Activated naive CD4-positive, alpha-beta T cell treated with anti-CD3 and anti-CD28 coated beads, Interleukin-2, amount 50 U/mL, for 16 hours (primary cell): ENCODE results near the gene CYP8B1.
"Not testable (repeated sequence)": the region's sequence is repeated elsewhere in the genome, so short reads cannot be mapped to it uniquely, and the experiment has no call there.

Experiments
- DNase-seq: peaks from one replicate; pipeline ENCODE4 v3.0.0-alpha.2; 2020

CYP8B1 gene

DNA sequence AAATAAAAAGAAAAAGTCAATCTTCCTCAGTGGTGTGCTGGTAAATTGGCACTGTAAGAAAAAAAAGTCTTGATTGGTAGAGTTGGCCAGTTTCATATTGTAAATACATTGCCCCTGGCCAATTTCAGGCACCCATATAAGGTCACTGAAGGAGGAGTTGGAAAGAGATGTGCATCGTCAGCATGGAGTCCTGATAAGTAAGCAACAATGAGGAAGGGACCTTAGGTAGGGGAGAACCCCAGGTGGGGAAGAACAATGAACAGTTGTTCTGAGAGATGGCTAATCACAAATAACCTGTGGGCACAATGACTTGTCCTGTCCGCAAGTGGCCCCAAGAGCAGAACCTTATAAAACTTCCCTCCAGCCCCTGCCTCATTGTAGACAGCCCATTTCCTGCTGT is 8.6 kb upstream of the CYP8B1 start:
- no peak for DNase-seq

DNA sequence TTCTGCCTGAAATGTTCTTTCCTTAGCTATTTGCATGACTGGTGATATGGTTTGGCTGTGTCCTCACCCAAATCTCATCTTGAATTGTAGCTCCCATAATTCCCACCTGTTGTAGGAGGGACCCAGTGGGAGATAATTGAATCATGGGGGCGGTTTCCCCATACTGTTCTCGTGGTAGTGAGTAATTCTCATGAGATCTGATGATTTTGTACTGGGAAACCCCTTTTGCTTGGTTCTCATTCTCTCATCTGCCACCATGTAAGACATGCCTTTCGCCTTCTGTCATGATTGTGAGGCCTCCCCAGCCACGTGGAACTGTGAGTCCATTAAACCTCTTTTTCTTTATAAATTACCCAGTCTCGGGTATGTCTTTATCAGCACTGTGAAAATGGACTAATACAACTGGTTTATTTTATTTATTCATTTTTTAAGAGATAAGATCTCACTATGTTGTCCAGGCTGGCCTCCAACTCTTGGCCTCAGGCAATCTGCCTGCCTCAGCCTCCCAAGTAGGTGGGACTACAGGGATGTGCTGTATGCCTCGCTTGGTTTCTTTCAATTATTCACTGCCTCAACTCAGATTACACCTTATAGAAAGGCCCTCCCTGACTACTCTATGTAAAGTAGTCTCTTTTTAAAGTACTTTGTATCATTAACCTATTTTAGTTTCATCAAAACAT is 7.7 kb upstream of the CYP8B1 start:
- not testable (repeated sequence) for DNase-seq

DNA sequence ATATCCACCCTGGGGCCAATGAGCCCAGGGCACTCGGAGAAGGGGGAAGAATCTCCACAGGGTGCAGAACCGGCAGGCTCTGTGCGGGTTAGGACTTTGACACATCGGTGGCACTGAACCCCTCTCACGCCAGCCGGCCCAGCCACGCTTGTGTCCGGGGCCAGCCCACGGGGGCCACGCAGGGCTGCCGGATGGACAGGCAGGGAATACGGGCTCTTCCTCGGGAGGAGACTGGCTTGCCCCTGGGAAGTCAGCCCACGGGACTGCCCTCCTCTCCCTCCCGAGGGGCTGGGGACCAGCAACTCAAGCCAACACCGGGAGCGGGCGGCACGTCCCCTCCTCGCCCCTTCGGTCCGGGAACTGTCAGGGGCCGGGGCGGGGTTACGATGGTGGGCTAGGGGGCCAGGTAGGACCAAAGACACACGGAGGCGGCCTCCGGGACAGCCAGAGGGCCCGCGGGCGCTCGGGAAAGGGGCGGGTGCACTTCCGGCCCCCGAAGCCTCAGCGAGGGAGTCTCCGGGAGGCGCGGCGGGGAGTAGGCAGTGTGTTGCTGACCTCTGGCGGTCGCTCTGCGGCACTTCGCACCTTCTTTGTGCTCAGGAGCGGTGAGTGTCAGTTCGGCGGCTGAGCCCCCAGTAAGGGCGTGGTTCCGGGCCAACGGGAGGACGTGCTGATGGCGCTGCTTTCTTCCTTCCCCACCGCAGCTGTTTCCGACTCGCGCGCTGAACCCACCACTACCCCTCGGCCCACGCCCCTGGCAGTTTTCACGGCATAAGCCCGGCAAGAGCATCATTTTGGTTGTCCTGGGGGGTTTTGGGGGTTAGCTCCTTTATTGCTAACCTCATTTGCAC is 5.1 kb upstream of the CYP8B1 start:
- DNase-seq, result peak; percentile 87

DNA sequence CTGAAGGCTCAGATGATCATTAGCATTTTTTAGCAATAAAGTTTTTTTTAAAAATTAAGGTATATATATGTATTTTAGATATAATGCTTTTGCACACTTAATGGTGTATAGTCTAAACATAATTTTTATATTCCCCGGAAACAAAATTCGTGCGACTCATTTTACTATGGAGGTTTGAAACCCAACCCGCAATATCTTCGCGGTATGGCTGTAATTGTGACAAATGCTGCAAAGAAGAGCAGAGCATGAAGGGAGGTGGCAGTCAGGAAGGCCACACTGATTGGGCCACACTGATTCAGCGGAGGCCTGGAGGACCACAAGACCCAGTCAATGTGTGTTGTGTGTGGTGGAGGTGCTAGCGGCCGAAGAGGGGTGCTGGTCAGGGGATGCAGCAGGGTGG is 4.5 kb upstream of the CYP8B1 start:
- no peak for DNase-seq

DNA sequence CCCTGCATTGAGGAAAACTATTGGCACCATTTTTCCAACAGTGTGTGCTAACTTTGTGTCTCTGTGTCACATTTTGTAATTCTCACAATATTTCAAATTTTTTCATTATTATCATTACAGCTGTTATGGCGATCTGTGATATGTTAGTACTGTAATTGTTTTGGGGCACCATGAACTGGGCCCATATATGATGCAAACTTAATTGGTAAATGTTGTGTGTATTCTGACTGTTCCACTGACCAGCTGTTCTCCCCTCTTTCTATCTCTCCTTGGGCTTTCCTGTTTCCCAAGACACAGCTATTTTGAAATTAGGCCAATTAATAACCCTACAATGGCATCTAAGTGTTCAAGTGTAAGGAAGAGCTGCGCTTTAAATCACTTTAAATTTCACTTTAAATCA is 2.2 kb upstream of the CYP8B1 start:
- DNase-seq, result no peak

DNA sequence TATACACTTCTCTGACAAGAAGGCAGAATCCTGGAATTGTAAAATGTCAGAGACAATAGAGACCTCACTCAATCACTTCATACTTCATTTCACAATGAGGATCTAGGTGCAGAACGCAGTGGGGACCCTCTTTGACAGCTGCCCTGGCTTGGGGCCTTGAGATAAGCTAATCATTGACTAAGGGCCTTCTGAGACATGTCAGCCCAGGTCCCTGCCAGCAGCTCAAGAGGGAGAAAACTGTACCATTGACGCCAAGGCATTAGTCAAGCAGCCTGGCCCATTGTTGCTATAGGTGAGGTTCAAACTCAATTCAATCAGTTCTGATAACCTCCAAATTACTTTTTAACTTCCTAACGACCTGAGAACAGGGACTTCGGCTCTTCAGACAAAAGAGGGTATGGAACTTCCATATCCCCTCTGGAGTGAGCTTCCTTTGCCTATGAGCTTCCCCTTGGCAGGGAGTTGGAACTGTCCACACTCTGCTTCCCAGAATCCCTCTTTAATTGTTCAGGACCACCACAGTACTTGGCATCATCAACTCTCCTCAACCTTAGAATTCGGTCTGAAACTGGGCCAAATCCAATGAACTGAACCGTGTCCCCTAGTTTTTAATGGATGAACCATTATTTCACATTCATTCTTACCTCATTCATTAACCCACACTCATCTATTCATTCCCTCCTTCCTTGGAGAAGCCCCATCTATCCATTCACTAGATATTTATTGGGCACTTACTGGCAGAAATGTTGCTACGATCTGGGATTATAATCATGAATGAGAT is 1.5 kb upstream of the CYP8B1 start:
- DNase-seq, result no peak

DNA sequence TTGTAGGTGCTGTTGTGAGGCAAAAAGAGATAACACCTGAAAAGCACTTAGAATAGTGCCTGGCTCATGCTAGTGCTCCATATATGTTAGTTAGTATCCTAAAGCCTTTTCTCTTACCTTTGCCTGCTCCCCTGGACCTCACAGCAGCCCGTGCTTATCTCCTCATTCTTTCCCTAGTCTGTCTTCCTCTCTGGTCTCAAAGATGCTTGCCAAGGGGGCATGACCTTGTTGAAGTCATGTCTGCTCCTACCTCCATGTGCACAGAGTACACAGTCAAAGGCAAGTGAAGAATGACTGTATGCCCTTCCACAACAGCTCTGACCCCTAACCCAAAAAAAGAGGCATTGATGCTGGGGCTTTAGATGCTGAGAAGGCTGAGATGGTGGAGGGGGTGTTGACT is 722 bp upstream of the CYP8B1 start:
- DNase-seq, result no peak

DNA sequence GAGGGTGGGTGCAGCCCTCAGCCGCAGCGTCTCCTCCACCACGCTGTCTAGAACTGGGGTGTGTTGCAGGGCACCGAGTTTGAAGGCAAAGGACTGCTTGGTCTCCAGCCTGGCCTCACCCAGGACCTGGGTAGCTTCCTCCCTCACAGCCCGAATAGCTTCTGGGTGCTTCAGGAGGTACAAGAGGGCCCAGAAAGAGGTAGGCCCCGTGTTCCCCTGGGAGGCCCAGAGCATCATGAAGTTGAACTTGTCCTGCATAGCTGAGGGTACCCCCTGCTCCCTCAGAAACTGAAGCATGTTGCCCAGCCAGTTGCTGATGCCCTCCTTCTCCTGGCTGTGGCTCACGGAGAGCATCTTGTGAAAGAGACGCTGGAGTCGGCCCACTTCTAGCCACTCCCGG is 930 bp downstream of the CYP8B1 start:
- no peak for DNase-seq

DNA sequence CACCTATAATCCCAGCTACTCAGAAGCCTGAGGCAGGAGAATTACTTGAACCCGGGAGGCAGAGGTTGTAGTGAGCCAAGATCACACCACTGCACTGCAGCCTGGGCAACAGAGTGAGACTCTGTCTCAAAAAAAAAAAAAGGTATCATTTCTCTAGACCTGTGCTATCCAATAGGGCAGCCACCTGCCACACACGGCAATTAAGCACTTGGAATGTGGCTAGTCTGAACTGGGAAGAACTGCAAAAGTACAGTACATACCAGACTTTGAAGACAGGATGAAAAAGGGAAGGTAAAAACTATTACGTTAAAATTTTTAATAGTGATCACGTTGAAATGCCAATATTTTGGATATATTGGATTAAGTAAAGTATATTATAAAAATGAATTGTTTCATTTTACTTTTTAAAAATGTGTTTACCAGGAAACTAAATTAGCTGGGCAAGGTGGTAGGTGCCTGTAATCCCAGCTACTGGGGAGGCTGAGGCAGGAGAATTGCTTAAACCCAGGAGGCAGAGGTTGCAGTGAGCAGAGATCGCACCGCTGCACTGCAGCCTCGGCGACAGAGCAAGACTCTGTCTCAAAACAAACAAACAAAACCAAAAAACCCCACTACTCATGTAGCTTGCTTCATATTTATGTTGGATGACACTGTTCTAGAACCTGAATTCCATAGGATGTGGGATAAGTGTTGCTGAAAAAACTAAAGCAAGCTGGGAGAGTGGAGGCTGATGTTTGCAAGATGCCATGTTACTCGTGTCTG is 2.3 kb downstream of the CYP8B1 start:
- DNase-seq, result no peak

DNA sequence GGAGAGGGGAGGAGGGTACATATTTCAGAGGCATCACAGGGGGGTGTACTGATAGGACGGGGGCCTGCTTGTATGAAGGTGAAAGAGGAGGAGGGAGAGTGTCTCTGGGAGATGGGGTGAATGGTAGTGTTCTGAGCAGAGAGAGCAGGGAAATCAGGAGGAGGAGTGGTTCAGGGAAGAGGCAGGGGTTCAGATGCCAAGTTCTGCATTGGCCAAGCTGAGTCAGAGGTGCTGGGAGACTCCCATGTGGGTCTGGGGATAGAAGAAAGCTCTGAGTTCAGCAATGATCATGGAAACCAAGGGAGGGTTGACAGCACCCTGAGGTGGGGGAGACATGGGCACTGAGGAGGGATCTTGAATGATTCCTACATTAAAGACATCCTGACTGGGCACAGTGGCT is 3.0 kb downstream of the CYP8B1 start:
- DNase-seq, result no peak

DNA sequence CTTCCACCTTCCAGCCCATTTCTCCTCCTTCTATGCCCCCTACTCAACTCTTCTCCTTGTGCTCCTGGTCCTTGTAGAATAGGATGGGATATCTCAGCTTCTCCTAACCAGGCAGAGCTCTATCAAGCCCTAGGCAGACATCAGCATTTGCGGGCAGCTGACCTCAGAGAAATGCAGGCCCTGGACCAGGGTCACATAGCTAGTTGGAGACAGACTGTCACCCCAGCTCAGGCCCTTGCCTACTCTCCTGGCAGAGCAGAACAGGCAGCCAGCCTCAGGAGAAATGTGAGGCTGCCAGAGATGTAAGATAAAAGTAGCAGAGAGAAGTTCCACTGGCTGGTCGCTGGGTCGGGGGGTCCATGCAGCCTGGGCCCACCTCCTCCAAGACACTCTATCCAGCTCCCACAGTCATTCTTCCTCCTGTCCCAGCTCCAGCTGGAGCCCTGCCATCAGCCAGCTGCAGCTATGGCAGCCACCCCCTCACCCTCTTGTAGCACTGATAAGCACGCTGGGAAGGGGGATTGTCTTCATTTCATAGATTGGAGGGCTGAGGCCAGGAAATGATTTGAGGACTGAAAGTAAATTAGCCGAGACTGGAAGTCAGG is 4.0 kb downstream of the CYP8B1 start:
- DNase-seq, result no peak

DNA sequence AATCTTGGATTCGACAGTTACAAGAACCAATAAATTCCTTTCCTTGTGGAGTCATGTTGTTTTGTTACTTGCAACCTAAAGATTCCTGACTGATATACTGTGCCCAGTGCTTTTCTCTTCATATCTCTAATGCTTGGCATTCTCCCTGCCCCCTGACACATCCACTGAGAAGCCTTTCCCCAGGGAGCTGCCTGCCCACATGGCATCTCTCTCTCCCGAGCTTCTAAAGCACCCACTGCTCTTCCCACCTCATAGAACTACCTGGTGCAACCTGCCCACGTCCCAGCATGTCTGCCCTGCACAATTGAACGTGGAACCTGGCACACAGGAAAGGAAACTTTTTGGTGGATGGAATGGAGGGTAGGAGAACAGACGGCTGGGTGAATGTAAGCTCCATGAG is 6.8 kb downstream of the CYP8B1 start:
- no peak for DNase-seq

DNA sequence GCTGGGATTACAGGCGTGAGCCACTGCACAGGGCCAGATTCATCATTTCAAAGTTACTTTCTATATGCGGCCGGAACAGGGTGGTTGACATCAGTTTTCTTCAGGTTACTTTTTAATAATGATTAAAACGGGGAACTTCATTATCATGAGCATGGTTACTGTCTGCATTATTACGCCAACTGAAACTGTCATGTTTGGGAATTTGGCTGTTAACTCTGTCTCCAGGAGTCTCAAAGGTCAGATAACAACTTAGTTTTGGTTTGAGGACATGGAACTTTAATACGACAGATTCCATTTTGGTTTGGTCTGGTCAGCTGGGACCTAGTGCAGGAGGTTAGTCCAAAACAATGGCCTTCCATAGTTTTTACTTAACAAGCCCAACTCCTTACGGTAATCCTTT is 8.5 kb downstream of the CYP8B1 start:
- DNase-seq, result no peak

DNA sequence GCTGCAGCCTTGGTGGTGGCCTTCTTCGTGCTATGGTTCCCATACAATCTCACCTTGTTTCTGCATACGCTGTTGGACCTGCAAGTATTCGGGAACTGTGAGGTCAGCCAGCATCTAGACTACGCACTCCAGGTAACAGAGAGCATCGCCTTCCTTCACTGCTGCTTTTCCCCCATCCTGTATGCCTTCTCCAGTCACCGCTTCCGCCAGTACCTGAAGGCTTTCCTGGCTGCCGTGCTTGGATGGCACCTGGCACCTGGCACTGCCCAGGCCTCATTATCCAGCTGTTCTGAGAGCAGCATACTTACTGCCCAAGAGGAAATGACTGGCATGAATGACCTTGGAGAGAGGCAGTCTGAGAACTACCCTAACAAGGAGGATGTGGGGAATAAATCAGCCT is 10.4 kb downstream of the CYP8B1 start:
- DNase-seq, result no peak

DNA sequence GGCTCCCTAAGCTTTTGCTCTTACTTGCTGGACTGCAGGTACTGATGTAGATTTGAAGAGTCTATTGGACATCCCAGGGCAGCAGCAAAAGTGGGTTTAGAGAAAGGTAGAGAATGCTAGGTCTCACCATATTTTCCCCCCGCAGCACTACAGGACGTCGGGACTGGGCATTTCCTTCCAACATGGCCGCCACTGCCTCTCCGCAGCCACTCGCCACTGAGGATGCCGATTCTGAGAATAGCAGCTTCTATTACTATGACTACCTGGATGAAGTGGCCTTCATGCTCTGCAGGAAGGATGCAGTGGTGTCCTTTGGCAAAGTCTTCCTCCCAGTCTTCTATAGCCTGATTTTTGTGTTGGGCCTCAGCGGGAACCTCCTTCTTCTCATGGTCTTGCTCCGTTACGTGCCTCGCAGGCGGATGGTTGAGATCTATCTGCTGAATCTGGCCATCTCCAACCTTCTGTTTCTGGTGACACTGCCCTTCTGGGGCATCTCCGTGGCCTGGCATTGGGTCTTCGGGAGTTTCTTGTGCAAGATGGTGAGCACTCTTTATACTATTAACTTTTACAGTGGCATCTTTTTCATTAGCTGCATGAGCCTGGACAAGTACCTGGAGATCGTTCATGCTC is 11.2 kb downstream of the CYP8B1 start:
- no peak for DNase-seq

DNA sequence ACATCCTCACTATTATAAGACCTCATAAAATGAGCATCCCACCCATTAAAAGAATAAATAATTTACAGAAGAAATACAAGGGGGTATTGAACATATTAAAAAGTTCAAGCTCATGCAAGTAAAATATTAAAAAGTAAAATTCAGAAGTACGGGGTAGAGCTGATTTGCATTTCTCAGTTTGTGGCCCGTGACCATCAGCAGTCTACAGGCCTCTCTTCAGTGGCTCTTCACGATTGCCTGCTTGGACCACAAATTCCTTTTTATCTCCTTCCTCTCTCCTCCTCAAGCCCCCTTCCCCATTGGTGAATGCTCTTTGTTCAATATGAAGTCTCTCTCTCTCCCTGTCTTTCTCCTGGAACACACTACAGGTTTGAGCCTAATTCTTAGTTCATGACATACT is 19.1 kb downstream of the CYP8B1 start:
- DNase-seq, result no peak

DNA sequence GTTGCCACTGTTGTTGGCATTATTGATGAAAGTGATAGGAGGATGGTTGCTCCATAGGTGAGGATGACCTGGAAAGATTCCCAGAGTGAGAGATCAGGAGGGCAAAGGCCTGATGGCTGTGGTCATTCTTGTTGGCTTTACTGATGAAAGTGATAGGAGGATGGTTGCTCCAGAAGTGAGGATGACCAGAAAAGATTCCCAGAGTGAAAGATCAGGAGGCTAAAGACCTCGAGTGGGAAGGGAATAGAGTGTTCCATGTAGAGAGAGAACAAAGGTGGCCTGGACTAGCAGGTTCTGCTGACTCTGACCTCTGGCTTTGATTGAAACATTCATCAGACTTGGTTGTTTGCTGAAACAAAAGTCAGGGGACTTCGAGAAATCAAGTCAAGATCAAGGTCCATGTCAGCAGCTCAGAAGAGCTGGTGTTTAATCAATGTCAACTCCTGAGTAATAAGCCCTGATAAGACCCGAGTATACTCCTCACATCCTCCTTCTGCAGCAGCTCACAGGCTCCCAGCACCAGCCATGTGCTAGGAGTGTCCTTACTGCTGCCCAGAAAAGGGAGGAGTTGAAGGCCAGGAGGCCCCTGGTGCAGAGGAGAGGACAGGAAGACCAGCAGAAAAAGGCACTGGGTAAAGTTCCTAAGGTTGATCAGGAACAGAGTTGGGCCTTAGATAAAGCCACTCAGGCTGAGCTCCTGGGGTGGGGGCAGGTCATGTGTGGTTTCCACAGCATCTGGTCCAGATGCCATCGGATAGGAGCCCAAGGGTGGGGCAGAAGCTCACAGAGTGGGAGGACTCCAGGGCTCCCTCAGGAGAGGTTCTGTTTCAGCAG is 19.9 kb downstream of the CYP8B1 start:
- DNase-seq, result no peak

DNA sequence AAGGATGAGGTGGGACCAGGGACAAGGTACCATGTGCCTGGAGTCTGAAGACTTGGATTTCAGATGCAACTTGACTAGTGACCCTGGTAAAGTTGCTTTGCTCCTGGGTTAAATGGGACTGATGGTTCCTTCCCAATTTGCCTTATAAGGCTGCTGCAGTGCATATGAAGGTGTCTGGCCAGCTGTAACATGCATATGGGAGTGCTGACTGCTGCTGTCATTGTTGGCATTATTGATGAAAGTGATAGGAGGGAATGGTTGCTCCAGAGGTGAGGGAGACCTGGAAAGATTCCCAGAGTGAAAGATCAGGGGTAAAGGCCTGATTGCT is 20.5 kb downstream of the CYP8B1 start:
- no peak for DNase-seq

DNA sequence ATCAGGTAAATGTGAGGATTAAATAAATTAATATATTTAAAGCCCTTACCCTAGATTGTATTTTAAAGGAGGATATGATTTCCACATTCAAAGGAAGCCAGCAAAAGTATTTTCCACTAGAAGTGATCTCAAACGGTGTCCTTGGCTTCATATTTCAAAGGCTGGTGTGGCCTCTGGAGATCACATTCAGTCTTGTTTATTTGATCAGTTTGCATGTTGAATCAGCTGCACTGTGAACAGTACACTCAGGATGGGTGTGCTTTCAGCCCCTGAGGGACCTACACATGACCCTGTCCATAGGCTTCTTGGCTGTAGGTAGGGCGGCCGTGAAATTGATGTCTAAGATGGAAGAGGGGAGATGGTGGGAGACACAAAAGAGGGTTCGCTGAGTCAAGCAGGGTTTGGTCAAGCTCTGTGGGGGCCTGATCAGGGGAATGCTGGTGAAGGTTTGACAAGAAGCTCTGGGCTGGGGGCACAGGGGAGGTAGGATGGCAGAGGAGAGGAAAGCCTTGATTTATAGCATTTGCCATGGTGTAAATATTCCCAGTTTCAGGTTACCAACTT is 21.9 kb downstream of the CYP8B1 start:
- no peak for DNase-seq

DNA sequence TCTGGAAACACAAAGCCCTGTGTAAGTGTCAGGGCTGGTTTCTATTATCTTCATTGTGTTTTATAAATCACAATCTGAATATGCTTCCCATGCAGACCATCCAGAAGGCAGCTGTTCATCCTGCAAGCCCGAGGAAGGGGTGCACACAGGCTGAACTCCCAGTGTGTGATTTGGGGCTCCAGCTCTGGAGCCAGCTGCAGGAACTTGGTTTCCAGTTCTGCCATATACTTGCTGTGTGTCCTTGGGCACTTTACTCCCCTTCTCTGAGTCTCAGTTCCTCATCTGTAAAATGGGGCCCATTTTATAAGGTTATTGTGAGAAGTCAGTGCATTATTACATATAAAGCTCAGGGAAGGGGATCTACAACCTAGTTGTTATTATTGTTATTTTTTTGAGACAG is 22.6 kb downstream of the CYP8B1 start:
- no peak for DNase-seq

DNA sequence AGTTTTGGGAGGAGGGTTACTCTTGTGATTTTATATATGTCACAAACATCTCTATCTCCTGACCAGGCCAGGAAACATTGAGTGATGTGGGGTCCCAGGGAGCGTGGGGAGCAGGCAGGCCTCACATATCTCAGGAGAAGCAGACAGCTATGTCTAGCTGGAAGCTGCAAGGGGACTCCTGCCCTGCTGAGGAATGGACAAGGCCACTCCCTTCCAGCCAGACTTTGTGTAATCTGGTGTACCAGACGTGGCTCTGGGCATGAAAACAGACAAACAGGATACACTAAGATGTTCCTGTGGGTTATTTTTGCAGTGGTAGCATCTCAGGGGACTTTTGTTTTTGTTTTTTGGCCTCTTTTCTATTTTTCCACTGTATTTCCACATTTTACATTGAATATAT is 23.2 kb downstream of the CYP8B1 start:
- no peak for DNase-seq
